Hepatocyte (in vitro differentiated cells): ENCODE data around the gene GIMAP2.

Experiments
- CTCF ChIP-seq: fragments of 200-600 bp; sonication (generic); IDR thresholded peaks from 2 replicates; pipeline ENCODE4 v1.5.1; 2016; ENCODE audit warnings: antibody characterized with exemption, mild to moderate bottlenecking; ENCODE audit not compliant: poor library complexity
- EZH2 ChIP-seq: fragments of 200-600 bp; sonication (generic); IDR thresholded peaks from 2 replicates; pipeline ENCODE4 v1.6.1; 2016; ENCODE audit warnings: antibody characterized with exemption, mild to moderate bottlenecking, borderline replicate concordance
- EZH2phosphoT487 ChIP-seq: fragments of 200-600 bp; sonication (generic); IDR thresholded peaks from one replicate; pipeline ENCODE4 v1.6.1; 2018; ENCODE audit warnings: antibody characterized with exemption, mild to moderate bottlenecking, low read depth, moderate library complexity; ENCODE audit not compliant: unreplicated experiment, severe bottlenecking

- no peak for TF ChIP-seq CTCF
- TF ChIP-seq EZH2: no peak
- TF ChIP-seq EZH2phosphoT487: no peak
Measured at GRCh38 chr7:150716939-150717338, 31.4 kb downstream of the GIMAP2 start.
